Measurements from ENCODE around the gene OR2A5.
"Not testable (repeated sequence)": the region's sequence is repeated elsewhere in the genome, so short reads cannot be mapped to it uniquely, and the experiment has no call there.

The OR2A5 gene

DNA sequence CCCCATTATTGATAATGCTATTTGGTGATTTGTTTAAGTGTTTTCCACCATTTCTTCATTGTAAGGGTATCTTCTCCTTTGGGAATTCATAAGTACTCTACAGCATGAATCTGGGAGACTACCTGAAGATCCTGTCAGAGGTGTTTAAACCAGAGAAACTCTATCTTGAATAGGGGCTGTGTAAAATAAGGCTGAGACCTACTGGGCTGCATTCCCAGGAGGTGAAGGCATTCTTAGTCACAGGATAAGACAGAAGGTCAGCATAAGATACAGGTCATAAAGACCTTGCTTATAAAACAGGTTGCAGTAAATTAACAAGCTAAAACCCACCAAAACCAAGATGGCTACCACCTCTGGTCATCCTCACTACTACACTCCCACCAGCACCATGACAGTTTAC lies 13.4 kb upstream of the OR2A5 start:
- Histone ChIP-seq H3K9ac (ENCODE audit: low read depth, low read length) (no peak overlapping the region), H3K27ac (ENCODE audit: low read depth, low read length) (no peak overlapping the region), H3K9me3 (ENCODE audit: control insufficient read depth, insufficient read depth, low read length) (no peaks in the 10 kb centered on the region), H3K27me3 (ENCODE audit: control insufficient read depth, insufficient read depth, low read length) (no peaks in the 10 kb centered on the region), H3K4me1 (ENCODE audit: control insufficient read depth, insufficient read depth, low read length) (no peaks in the 10 kb centered on the region), H3K36me3 (ENCODE audit: control insufficient read depth, insufficient read depth, low read length) (no peaks in the 10 kb centered on the region), H3K4me3 (ENCODE audit: low read depth, low read length) (no peak overlapping the region)

DNA sequence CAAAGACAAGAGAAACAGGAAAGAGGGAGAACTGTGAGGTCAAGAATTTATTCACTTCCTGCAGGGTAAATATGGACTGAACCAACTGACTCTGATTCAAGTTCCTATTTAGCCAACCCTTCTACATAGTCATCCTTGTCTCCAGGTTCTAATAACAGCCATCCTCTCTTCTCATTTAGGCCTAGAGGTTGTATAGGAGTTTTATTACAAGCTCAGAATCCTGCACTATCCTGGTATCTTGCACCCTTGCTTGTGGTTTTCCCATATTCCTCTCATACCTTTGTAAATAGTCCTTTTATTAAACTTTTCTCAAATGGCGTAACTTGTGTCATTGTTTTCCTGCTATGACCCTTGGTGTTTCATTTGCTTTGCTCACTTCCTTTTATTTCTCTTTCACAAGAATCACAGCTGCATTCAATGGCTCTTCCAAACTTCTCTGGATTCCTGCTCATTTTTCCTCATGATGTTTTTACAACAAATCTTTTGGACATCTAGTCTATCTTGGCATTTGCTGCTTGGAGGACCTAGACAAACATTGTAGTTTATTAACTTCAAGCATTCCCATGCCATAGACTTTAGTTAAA lies 12.4 kb upstream of the OR2A5 start:
- no peak overlapping the region for H3K27ac ChIP-seq (ENCODE audit: low read depth, low read length)
- no peak overlapping the region for H3K4me3 ChIP-seq (ENCODE audit: low read depth, low read length)
- no peak overlapping the region for H3K9ac ChIP-seq (ENCODE audit: low read depth, low read length)
- no peaks in the 10 kb centered on the region for H3K36me3 ChIP-seq (ENCODE audit: control insufficient read depth, insufficient read depth, low read length)
- no peaks in the 10 kb centered on the region for H3K27me3 ChIP-seq (ENCODE audit: control insufficient read depth, insufficient read depth, low read length)
- H3K4me1 ChIP-seq (ENCODE audit: control insufficient read depth, insufficient read depth, low read length) = no peaks in the 10 kb centered on the region
- no peaks in the 10 kb centered on the region for H3K9me3 ChIP-seq (ENCODE audit: control insufficient read depth, insufficient read depth, low read length)

DNA sequence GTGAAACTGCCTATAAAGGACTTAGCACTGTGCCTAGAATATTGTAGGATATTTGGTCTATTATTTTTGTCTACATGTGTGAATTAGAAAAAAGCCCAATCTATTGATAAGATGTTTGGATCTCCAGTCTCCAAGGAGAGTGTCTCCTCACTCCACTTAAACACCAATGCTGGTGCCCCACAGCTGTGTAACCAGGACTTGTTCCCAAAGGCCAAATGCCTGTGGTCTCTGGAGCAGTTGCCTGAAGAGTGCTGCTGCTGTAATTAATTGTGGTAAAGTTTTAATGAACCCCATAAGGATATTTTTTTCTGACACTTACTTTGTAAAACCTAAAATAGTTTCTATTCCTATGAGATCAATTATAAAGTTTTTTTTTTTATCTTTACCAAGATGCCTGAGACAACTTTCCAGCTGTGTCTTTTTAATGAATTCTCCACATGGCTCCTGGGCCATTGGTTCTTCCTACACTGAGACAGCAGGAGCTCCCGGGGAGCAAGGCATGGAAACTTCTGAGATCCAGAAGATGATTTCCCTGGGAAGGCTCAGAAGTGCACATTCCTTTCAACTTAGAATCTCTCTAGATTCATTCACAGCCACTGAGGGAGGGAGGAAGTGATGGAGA lies 11.2 kb upstream of the OR2A5 start:
- H3K4me1 ChIP-seq (ENCODE audit: control insufficient read depth, insufficient read depth, low read length) = no peaks in the 10 kb centered on the region
- no peaks in the 10 kb centered on the region for H3K27me3 ChIP-seq (ENCODE audit: control insufficient read depth, insufficient read depth, low read length)
- H3K36me3 ChIP-seq (ENCODE audit: control insufficient read depth, insufficient read depth, low read length) = no peaks in the 10 kb centered on the region
- H3K9ac ChIP-seq (ENCODE audit: low read depth, low read length) = no peak overlapping the region
- no peak overlapping the region for H3K4me3 ChIP-seq (ENCODE audit: low read depth, low read length)
- H3K27ac ChIP-seq (ENCODE audit: low read depth, low read length) = no peak overlapping the region
- no peaks in the 10 kb centered on the region for H3K9me3 ChIP-seq (ENCODE audit: control insufficient read depth, insufficient read depth, low read length)

DNA sequence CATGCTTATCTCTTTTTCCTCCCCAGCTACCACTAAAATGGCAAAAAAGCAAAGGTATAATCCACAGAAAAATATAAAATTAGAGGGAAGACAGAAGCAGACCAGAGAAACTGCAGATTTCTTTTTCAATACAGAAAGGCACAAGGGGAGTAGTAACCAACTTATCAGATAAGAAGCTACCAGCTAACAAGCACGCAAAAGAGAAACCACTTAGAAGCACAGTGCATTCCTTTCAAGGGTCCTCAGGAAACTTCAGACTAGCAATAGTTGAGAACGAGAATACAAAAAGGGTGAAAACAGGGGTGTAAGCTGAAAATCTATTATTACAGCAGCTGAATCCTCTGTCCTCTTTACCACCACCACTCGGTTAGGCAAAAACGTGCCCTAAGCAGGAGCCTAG lies 9.9 kb upstream of the OR2A5 start:
- no peak overlapping the region for H3K4me3 ChIP-seq (ENCODE audit: low read depth, low read length)
- H3K9me3 ChIP-seq (ENCODE audit: control insufficient read depth, insufficient read depth, low read length) = no peaks in the 10 kb centered on the region
- H3K9ac ChIP-seq (ENCODE audit: low read depth, low read length) = no peak overlapping the region
- H3K4me1 ChIP-seq (ENCODE audit: control insufficient read depth, insufficient read depth, low read length) = no peaks in the 10 kb centered on the region
- no peaks in the 10 kb centered on the region for H3K36me3 ChIP-seq (ENCODE audit: control insufficient read depth, insufficient read depth, low read length)
- H3K27ac ChIP-seq (ENCODE audit: low read depth, low read length) = no peak overlapping the region
- no peaks in the 10 kb centered on the region for H3K27me3 ChIP-seq (ENCODE audit: control insufficient read depth, insufficient read depth, low read length)

DNA sequence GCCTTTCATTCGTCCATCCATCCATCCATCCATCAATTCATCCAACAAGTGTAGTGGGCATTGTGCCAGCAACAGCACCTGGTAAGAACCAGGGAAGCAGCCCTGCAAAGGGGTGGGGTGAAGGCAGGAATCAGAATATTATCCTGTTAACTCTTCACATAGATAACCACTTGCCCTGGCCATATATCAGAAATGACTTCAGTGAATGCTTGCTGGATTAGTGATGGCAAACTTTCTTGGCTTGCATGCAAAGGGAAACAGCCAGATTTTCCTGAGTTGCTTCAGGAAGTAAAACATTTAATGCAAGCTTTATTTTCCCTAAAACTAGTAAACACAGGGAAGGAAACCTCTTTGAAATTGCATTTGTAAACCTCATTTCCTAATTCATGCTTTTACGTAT lies 743 bp downstream of the OR2A5 start:
- Histone ChIP-seq H3K27me3 (ENCODE audit: control insufficient read depth, insufficient read depth, low read length) (no peaks in the 10 kb centered on the region), H3K36me3 (ENCODE audit: control insufficient read depth, insufficient read depth, low read length) (no peaks in the 10 kb centered on the region), H3K9ac (ENCODE audit: low read depth, low read length) (no peak overlapping the region), H3K4me3 (ENCODE audit: low read depth, low read length) (no peak overlapping the region), H3K27ac (ENCODE audit: low read depth, low read length) (no peak overlapping the region), H3K4me1 (ENCODE audit: control insufficient read depth, insufficient read depth, low read length) (no peaks in the 10 kb centered on the region), H3K9me3 (ENCODE audit: control insufficient read depth, insufficient read depth, low read length) (no peaks in the 10 kb centered on the region)

DNA sequence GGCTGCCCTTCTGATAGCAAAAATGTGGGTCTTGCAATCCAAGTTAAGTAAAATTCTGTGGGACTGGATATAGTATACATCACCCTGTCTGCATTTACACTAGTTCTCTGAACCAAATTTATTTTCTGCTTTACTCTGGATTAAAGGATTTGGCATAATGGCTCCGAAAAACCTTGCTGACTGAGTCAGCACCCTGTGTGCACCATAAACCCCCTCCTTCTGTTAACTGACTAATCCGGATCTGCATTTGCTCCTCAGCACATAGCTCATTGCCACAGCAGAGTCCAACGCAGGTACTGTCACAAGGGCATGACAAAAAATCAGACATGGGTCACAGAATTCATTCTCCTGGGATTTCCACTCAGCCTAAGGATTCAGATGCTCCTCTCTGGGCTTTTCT lies 1.3 kb downstream of the OR2A5 start:
- Histone ChIP-seq H3K4me3 (ENCODE audit: low read depth, low read length) (no peak overlapping the region), H3K36me3 (ENCODE audit: control insufficient read depth, insufficient read depth, low read length) (no peaks in the 10 kb centered on the region), H3K4me1 (ENCODE audit: control insufficient read depth, insufficient read depth, low read length) (no peaks in the 10 kb centered on the region), H3K9ac (ENCODE audit: low read depth, low read length) (no peak overlapping the region), H3K27ac (ENCODE audit: low read depth, low read length) (no peak overlapping the region), H3K27me3 (ENCODE audit: control insufficient read depth, insufficient read depth, low read length) (no peaks in the 10 kb centered on the region), H3K9me3 (ENCODE audit: control insufficient read depth, insufficient read depth, low read length) (no peaks in the 10 kb centered on the region)

DNA sequence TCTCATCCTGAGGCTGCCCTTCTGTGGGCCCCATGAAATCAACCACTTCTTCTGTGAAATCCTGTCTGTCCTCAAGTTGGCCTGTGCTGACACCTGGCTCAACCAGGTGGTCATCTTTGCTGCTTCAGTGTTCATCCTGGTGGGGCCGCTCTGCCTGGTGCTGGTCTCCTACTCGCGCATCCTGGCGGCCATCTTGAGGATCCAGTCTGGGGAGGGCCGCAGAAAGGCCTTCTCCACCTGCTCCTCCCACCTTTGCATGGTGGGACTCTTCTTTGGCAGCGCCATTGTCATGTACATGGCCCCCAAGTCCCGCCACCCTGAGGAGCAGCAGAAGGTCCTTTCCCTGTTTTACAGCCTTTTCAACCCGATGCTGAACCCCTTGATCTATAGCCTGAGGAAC lies 2.1 kb downstream of the OR2A5 start:
- H3K9me3 ChIP-seq (ENCODE audit: control insufficient read depth, insufficient read depth, low read length); H3K36me3 ChIP-seq (ENCODE audit: control insufficient read depth, insufficient read depth, low read length); H3K4me1 ChIP-seq (ENCODE audit: control insufficient read depth, insufficient read depth, low read length); H3K4me3 ChIP-seq (ENCODE audit: low read depth, low read length); H3K27ac ChIP-seq (ENCODE audit: low read depth, low read length); H3K9ac ChIP-seq (ENCODE audit: low read depth, low read length); H3K27me3 ChIP-seq (ENCODE audit: control insufficient read depth, insufficient read depth, low read length): not testable (repeated sequence)

DNA sequence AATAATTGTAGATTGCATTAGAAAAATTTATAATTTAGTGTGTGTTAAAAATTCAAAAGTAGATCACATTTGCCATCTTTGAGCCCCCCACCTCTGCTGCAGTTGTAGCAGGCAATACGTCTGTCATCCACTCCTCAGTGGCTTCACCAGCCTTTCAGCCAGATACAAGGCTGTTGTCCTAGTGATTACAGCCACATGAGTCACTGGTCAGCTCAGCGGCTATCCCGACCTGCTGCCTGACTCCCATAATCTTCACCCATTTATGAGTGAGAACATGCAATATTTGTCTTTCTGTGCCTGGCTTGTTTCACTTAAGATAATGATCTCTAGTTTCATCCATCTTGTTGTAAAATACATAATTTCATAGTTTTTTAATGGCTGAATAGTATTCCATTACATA lies 9.2 kb downstream of the OR2A5 start:
- Histone ChIP-seq H3K9me3 (ENCODE audit: control insufficient read depth, insufficient read depth, low read length) (no peaks in the 10 kb centered on the region; the same call in 1 of the 2 replicates), H3K36me3 (ENCODE audit: control insufficient read depth, insufficient read depth, low read length) (no peaks in the 10 kb centered on the region), H3K27me3 (ENCODE audit: control insufficient read depth, insufficient read depth, low read length) (no peaks in the 10 kb centered on the region), H3K4me3 (ENCODE audit: low read depth, low read length) (no peak overlapping the region), H3K27ac (ENCODE audit: low read depth, low read length) (no peak overlapping the region), H3K9ac (ENCODE audit: low read depth, low read length) (no peak overlapping the region), H3K4me1 (ENCODE audit: control insufficient read depth, insufficient read depth, low read length) (no peaks in the 10 kb centered on the region)

DNA sequence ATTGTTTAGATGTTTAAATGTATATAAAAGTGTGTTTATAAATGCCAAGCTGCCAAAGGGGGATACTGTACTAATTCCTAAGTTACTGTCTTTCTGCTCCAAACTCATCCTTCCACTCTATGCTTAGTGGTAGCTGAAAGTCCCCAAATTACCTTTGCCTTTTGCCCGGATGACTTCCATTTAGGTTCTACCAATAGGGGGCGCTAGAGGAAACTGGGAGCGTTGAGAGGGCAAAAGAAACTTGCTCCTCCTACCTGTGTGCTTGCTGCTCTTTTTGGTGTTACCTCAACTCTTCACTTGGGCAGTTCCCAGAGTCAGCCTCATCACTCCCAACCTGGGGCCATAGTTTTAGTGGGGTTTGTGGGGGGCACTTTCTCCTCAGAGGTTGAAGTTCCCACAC lies 15.0 kb downstream of the OR2A5 start:
- Histone ChIP-seq H3K27me3 (ENCODE audit: control insufficient read depth, insufficient read depth, low read length) (no peaks in the 10 kb centered on the region), H3K4me1 (ENCODE audit: control insufficient read depth, insufficient read depth, low read length) (no peaks in the 10 kb centered on the region), H3K9ac (ENCODE audit: low read depth, low read length) (no peak overlapping the region), H3K9me3 (ENCODE audit: control insufficient read depth, insufficient read depth, low read length) (no peaks in the 10 kb centered on the region; the same call in 1 of the 2 replicates), H3K36me3 (ENCODE audit: control insufficient read depth, insufficient read depth, low read length) (no peaks in the 10 kb centered on the region), H3K27ac (ENCODE audit: low read depth, low read length) (no peak overlapping the region), H3K4me3 (ENCODE audit: low read depth, low read length) (no peak overlapping the region)

DNA sequence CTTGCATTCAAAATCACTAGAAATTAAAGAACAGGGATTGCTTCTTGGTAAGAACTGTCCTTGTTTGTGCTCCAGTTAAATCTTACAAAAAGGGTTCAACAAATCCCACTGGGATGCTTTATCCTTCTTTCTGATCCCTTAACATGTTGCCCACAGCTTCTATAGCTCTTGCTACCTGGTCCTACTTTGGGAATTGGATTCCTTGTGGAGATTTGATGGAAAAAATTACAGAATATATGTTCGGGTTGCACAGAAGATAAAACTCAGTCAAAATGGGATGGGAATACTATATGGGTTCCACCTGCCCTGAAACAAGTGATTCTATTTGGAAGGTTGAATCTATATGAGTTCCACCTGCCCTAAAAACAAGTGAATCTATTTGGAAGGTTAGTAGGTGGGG lies 20.8 kb downstream of the OR2A5 start, which contains the start of gene OR2A25:
Gene OR2A25 (plus strand): TSS at position 301 of the 400 bp plus-strand sequence. CDS start 4,409 bp downstream, outside the sequence.
- Histone ChIP-seq H3K9me3 (ENCODE audit: control insufficient read depth, insufficient read depth, low read length) (no peaks in the 10 kb centered on the region), H3K27me3 (ENCODE audit: control insufficient read depth, insufficient read depth, low read length) (no peaks in the 10 kb centered on the region), H3K9ac (ENCODE audit: low read depth, low read length) (no peak within 1 kb of the TSS), H3K36me3 (ENCODE audit: control insufficient read depth, insufficient read depth, low read length) (no peaks in the 10 kb centered on the region), H3K27ac (ENCODE audit: low read depth, low read length) (no peak within 1 kb of the TSS), H3K4me3 (ENCODE audit: low read depth, low read length) (no peak within 1 kb of the TSS), H3K4me1 (ENCODE audit: control insufficient read depth, insufficient read depth, low read length) (no peaks in the 10 kb centered on the region)

DNA sequence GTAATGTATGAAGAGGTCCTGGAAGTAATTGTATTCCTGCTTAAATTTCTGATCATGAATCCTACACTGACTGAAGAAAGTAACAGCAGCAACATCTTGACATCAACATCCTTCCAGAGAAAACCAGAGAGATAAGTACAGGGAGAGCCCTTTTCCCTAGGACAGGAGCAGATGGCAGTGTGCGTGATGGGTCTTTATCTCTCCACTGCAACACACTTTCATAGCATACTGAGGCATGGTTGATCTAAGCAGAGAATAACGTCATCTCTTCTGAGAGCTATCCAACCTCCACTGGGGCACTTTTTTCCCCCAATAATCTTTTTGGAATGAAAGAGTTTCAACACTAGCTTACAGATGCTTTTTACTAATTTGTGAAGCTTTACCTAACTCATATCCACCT lies 21.2 kb downstream of the OR2A5 start:
- Histone ChIP-seq H3K27ac (ENCODE audit: low read depth, low read length) (no peak overlapping the region), H3K4me1 (ENCODE audit: control insufficient read depth, insufficient read depth, low read length) (no peaks in the 10 kb centered on the region), H3K9ac (ENCODE audit: low read depth, low read length) (no peak overlapping the region), H3K27me3 (ENCODE audit: control insufficient read depth, insufficient read depth, low read length) (no peaks in the 10 kb centered on the region), H3K9me3 (ENCODE audit: control insufficient read depth, insufficient read depth, low read length) (no peaks in the 10 kb centered on the region), H3K36me3 (ENCODE audit: control insufficient read depth, insufficient read depth, low read length) (no peaks in the 10 kb centered on the region), H3K4me3 (ENCODE audit: low read depth, low read length) (no peak overlapping the region)
